Neural progenitor cell (in vitro differentiated cells): ENCODE results near the gene PBXIP1. TPM values are rescaled to one million over a fixed set of nuclear protein-coding genes. Genes with fewer than 3 reads are reported as not detected.

Experiments
- DNase-seq: peaks from one replicate; pipeline ENCODE4 v3.0.0-alpha.2; 2016; ENCODE audit warnings: low spot score
- H2AFZ ChIP-seq: fragments of 200-600 bp; sonication (generic); replicated peaks from 2 replicates; pipeline ENCODE4 v1.6.1; 2016; ENCODE audit warnings: antibody characterized with exemption
- H3F3A ChIP-seq: fragments of 200-600 bp; sonication (generic); 2 replicates; pipeline ENCODE4 v1.6.1; 2016; ENCODE audit warnings: antibody characterized with exemption, low read depth
- H3K27ac ChIP-seq: fragments of 200-600 bp; sonication (generic); 2 replicates; pipeline ENCODE4 v1.5.1; 2016; ENCODE audit warnings: mild to moderate bottlenecking
- H3K27me3 ChIP-seq: fragments of 200-600 bp; sonication (generic); 2 replicates; pipeline ENCODE4 v1.6.1; 2016; ENCODE audit warnings: mild to moderate bottlenecking, moderate library complexity
- H3K36me3 ChIP-seq: fragments of 200-600 bp; sonication (generic); 2 replicates; pipeline ENCODE4 v1.5.1; 2016
- H3K4me1 ChIP-seq: fragments of 200-600 bp; sonication (generic); 2 replicates; pipeline ENCODE4 v1.6.1; 2016; ENCODE audit warnings: mixed run types
- H3K4me2 ChIP-seq: fragments of 200-600 bp; sonication (generic); 2 replicates; pipeline ENCODE4 v1.6.1; 2016
- H3K4me3 ChIP-seq: fragments of 200-600 bp; sonication (generic); 2 replicates; pipeline ENCODE4 v1.5.1; 2016
- H3K79me2 ChIP-seq: fragments of 200-600 bp; sonication (generic); 2 replicates; pipeline ENCODE4 v1.6.1; 2016; ENCODE audit warnings: low read depth
- H3K9ac ChIP-seq: fragments of 200-600 bp; sonication (generic); 2 replicates; pipeline ENCODE4 v1.6.1; 2016
- H3K9me3 ChIP-seq: fragments of 200-600 bp; sonication (generic); 2 replicates; pipeline ENCODE4 v1.5.1; 2016; ENCODE audit warnings: low read depth
- H4K20me1 ChIP-seq: fragments of 200-600 bp; sonication (generic); 2 replicates; pipeline ENCODE4 v1.6.1; 2016; ENCODE audit warnings: low read depth
- H3K27ac Mint-ChIP-seq: 3 replicates; pipeline ENCODE4 v1.8.0; 2021; ENCODE audit warnings: mixed read lengths
- H3K27me3 Mint-ChIP-seq: 2 replicates; pipeline ENCODE4 v1.8.0; 2022; ENCODE audit warnings: low read depth, mild to moderate bottlenecking, inconsistent platforms, moderate library complexity, mixed read lengths; ENCODE audit not compliant: insufficient read depth
- H3K36me3 Mint-ChIP-seq: 3 replicates; pipeline ENCODE4 v1.8.0; 2021; ENCODE audit warnings: mixed read lengths
- H3K4me1 Mint-ChIP-seq: 3 replicates; pipeline ENCODE4 v1.8.0; 2021; ENCODE audit warnings: mixed read lengths
- H3K4me3 Mint-ChIP-seq: 3 replicates; pipeline ENCODE4 v1.8.0; 2021; ENCODE audit warnings: mild to moderate bottlenecking, moderate library complexity, mixed read lengths
- H3K9me3 Mint-ChIP-seq: 3 replicates; pipeline ENCODE4 v1.8.0; 2020; ENCODE audit warnings: mixed read lengths
- EZH2 ChIP-seq: fragments of 200-600 bp; sonication (generic); IDR thresholded peaks from 2 replicates; pipeline ENCODE4 v1.6.1; 2017; ENCODE audit warnings: antibody characterized with exemption, mild to moderate bottlenecking, moderate library complexity
- EZH2phosphoT487 ChIP-seq: fragments of 200-600 bp; sonication (generic); IDR thresholded peaks from 2 replicates; pipeline ENCODE4 v1.6.1; 2017; ENCODE audit warnings: antibody characterized with exemption
- total RNA-seq: library from RNA; depleted of rRNA; stranded (reverse); fragments of >200 nt; gene quantifications from 2 replicates; pipeline ENCODE4 v1.2.3, GENCODE V29; 2015; ENCODE audit warnings: low replicate concordance
- TF ChIP-seq, protein P1 (sequence below): fragments of 200-600 bp; sonication (generic); IDR thresholded peaks from 2 replicates; pipeline ENCODE4 v1.5.1; 2017; ENCODE audit warnings: antibody characterized with exemption, mild to moderate bottlenecking

Gene PBXIP1
- total RNA-seq, 1 donor from 2014 or later = 21.4 TPM

- Mint-ChIP-seq H3K27me3 (peaks cover 18% of the 10 kb centered on the region), H3K4me1 (peaks cover 20% of the 10 kb centered on the region), H3K4me3 (no peak overlapping the region), H3K9me3 (no peaks in the 10 kb centered on the region), H3K36me3 (peaks cover 12% of the 10 kb centered on the region), H3K27ac (peak overlapping the region; percentile 85)
- H3K4me3 ChIP-seq = no peak overlapping the region
- H3K79me2 ChIP-seq = peaks cover 16% of the 10 kb centered on the region
- H3K9ac ChIP-seq = no peak overlapping the region
- no peak for TF ChIP-seq EZH2
- TF ChIP-seq, protein P1, sequence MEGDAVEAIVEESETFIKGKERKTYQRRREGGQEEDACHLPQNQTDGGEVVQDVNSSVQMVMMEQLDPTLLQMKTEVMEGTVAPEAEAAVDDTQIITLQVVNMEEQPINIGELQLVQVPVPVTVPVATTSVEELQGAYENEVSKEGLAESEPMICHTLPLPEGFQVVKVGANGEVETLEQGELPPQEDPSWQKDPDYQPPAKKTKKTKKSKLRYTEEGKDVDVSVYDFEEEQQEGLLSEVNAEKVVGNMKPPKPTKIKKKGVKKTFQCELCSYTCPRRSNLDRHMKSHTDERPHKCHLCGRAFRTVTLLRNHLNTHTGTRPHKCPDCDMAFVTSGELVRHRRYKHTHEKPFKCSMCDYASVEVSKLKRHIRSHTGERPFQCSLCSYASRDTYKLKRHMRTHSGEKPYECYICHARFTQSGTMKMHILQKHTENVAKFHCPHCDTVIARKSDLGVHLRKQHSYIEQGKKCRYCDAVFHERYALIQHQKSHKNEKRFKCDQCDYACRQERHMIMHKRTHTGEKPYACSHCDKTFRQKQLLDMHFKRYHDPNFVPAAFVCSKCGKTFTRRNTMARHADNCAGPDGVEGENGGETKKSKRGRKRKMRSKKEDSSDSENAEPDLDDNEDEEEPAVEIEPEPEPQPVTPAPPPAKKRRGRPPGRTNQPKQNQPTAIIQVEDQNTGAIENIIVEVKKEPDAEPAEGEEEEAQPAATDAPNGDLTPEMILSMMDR = peak; percentile 13
- H3F3A ChIP-seq = peaks cover 11% of the 10 kb centered on the region
- peaks cover 3% of the 10 kb centered on the region for H3K36me3 ChIP-seq
- no peak for DNase-seq
- no peak overlapping the region for H2AFZ ChIP-seq
- no peaks in the 10 kb centered on the region for H3K9me3 ChIP-seq
- H3K4me1 ChIP-seq = no peaks in the 10 kb centered on the region
- peaks cover 20% of the 10 kb centered on the region for H4K20me1 ChIP-seq
- no peak overlapping the region for H3K4me2 ChIP-seq
- H3K27me3 ChIP-seq = no peaks in the 10 kb centered on the region
- no peak overlapping the region for H3K27ac ChIP-seq
Observed at GRCh38 chr1:154992721-154993571, 37.0 kb upstream of the PBXIP1 start.

DNA sequence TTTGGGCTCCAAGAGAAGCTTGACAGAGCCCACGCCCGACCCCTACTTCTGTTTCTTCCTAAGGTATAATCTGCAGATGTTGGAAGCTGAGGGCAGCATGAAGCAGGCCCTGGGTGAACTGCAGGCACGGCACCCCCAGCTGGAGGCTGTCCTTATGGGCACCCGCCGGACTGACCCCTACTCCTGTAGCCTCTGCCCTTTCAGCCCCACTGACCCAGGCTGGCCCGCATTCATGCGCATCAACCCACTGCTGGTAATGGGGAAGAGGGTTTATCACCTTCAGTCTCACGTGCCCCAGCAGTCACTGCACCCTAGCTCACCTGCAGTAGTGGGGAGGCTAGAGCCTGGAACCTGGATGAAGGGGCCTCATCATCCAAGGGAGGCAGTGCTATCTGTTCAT, 34.4 kb upstream of the PBXIP1 start:
- Mint-ChIP-seq H3K27ac (no peak overlapping the region), H3K4me3 (no peak overlapping the region), H3K36me3 (peaks cover 13% of the 10 kb centered on the region), H3K27me3 (peaks cover 19% of the 10 kb centered on the region), H3K4me1 (peaks cover 13% of the 10 kb centered on the region), H3K9me3 (no peaks in the 10 kb centered on the region)
- H3K9me3 ChIP-seq = no peaks in the 10 kb centered on the region
- no peak overlapping the region for H3K4me3 ChIP-seq
- no peaks in the 10 kb centered on the region for H3K4me1 ChIP-seq
- H4K20me1 ChIP-seq = peaks cover 25% of the 10 kb centered on the region
- no peaks in the 10 kb centered on the region for H3K27me3 ChIP-seq
- H3F3A ChIP-seq = peaks cover 11% of the 10 kb centered on the region
- TF ChIP-seq, protein P1 = no peak
- TF ChIP-seq EZH2 (no peak), EZH2phosphoT487 (no peak)
- H3K79me2 ChIP-seq = peaks cover 43% of the 10 kb centered on the region
- H2AFZ ChIP-seq = no peak overlapping the region
- no peak overlapping the region for H3K27ac ChIP-seq
- H3K4me2 ChIP-seq = no peak overlapping the region
- peaks cover 3% of the 10 kb centered on the region for H3K36me3 ChIP-seq
- no peak overlapping the region for H3K9ac ChIP-seq
- DNase-seq = no peak

DNA sequence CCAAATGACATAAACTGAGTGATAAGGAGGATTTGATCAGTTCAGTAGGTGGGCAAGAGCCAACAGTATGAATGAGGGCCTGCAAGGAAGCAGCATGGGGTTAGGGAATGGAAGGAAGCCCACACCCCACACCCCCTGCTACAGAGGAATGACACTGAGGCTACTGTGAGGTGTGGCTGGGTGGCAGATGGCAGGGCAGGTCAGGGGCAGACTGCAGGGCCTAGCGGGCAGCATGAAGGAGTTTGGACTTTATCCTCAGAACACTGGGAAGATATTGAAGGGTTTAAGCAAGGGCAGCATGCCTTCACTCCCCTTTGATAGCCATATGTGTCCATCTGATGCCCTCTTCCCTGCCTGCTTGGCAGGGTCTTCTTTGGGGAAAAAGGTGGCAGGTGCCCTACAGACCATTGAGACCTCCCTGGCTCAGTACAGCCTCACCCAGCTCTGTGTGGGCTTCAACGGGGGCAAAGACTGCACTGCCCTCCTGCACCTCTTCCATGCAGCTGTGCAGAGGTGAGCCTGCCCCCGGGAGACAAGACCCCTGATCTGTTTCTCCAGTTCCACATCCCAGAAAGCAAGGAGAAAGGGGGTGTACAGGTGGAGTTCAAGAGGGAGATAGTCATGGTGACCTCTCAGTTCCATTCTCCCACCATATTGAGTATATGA, 33.4 kb upstream of the PBXIP1 start:
- Histone ChIP-seq H3K9me3 (no peaks in the 10 kb centered on the region), H2AFZ (no peak overlapping the region), H3K4me1 (peaks cover 5% of the 10 kb centered on the region), H3K9ac (no peak overlapping the region), H3K79me2 (peaks cover 52% of the 10 kb centered on the region), H3K4me3 (no peak overlapping the region), H3K4me2 (no peak overlapping the region), H4K20me1 (peaks cover 25% of the 10 kb centered on the region), H3K27ac (no peak overlapping the region), H3K27me3 (no peaks in the 10 kb centered on the region), H3K36me3 (peaks cover 3% of the 10 kb centered on the region), H3F3A (peaks cover 9% of the 10 kb centered on the region)
- TF ChIP-seq EZH2 (no peak), EZH2phosphoT487 (no peak)
- TF ChIP-seq, protein P1 = no peak
- peaks cover 19% of the 10 kb centered on the region for H3K27me3 Mint-ChIP-seq
- H3K4me3 Mint-ChIP-seq = no peak overlapping the region
- H3K9me3 Mint-ChIP-seq = no peaks in the 10 kb centered on the region
- no peak for DNase-seq
- no peak overlapping the region for H3K27ac Mint-ChIP-seq
- peaks cover 13% of the 10 kb centered on the region for H3K36me3 Mint-ChIP-seq
- H3K4me1 Mint-ChIP-seq = peaks cover 13% of the 10 kb centered on the region
